CD4-positive, alpha-beta T cell treated with Interleukin-6 at 100 ng/mL for 8 hours (primary cell): ENCODE results near the gene ERC1.

Experiments used
- DNase-seq: peaks from one replicate; pipeline ENCODE4 v3.0.0-alpha.2; 2020; ENCODE audit warnings: mixed read lengths, low spot score

The ERC1 gene

GRCh38 chr12:1405619-1406018 lies 414.6 kb downstream of the ERC1 start:
- DNase-seq = no peak

- DNase-seq = no peak
Observed at GRCh38 chr12:1410794-1411193, 419.8 kb downstream of the ERC1 start.

GRCh38 chr12:1413930-1414329 lies 422.9 kb downstream of the ERC1 start:
- no peak for DNase-seq

- DNase-seq = no peak
Observed at GRCh38 chr12:1418144-1418543, 427.1 kb downstream of the ERC1 start.

GRCh38 chr12:1419849-1420371 lies 428.9 kb downstream of the ERC1 start:
- no peak for DNase-seq

GRCh38 chr12:1421091-1421846 lies 430.2 kb downstream of the ERC1 start:
- no peak for DNase-seq

GRCh38 chr12:1422604-1423315 lies 431.7 kb downstream of the ERC1 start:
- no peak for DNase-seq

GRCh38 chr12:1424674-1425395 lies 433.8 kb downstream of the ERC1 start:
- DNase-seq = no peak

- DNase-seq = no peak
Observed at GRCh38 chr12:1425396-1425729, 434.3 kb downstream of the ERC1 start.

GRCh38 chr12:1428671-1429070 lies 437.6 kb downstream of the ERC1 start:
- no peak for DNase-seq

- DNase-seq = no peak
Observed at GRCh38 chr12:1429980-1430379, 439.0 kb downstream of the ERC1 start.

- no peak for DNase-seq
Observed at GRCh38 chr12:1434296-1434955, 443.4 kb downstream of the ERC1 start.

- no peak for DNase-seq
Observed at GRCh38 chr12:1435044-1435443, 444.0 kb downstream of the ERC1 start.

GRCh38 chr12:1435456-1435855 lies 444.4 kb downstream of the ERC1 start:
- DNase-seq = no peak

GRCh38 chr12:1436015-1436414 lies 445.0 kb downstream of the ERC1 start:
- no peak for DNase-seq

- no peak for DNase-seq
Observed at GRCh38 chr12:1436981-1437380, 446.0 kb downstream of the ERC1 start.

GRCh38 chr12:1439201-1439600 lies 448.2 kb downstream of the ERC1 start:
- no peak for DNase-seq

- no peak for DNase-seq
Observed at GRCh38 chr12:1439687-1440086, 448.7 kb downstream of the ERC1 start.

GRCh38 chr12:1443421-1444141 lies 452.6 kb downstream of the ERC1 start:
- DNase-seq = no peak

- no peak for DNase-seq
Observed at GRCh38 chr12:1444142-1444516, 453.1 kb downstream of the ERC1 start.

GRCh38 chr12:1445807-1446206 lies 454.8 kb downstream of the ERC1 start:
- DNase-seq = no peak

- DNase-seq = no peak
Observed at GRCh38 chr12:1448336-1448735, 457.3 kb downstream of the ERC1 start.
